ENCODE measurements around the gene CIITA.

CIITA gene

GRCh38 chr16:10851512-10851911 is 25.5 kb upstream of the CIITA start:
- no peak for DNase-seq (ENCODE audit: extremely low spot score)
- POLR2A ChIA-PET = no interaction called here
- TF ChIP-seq, protein P1, sequence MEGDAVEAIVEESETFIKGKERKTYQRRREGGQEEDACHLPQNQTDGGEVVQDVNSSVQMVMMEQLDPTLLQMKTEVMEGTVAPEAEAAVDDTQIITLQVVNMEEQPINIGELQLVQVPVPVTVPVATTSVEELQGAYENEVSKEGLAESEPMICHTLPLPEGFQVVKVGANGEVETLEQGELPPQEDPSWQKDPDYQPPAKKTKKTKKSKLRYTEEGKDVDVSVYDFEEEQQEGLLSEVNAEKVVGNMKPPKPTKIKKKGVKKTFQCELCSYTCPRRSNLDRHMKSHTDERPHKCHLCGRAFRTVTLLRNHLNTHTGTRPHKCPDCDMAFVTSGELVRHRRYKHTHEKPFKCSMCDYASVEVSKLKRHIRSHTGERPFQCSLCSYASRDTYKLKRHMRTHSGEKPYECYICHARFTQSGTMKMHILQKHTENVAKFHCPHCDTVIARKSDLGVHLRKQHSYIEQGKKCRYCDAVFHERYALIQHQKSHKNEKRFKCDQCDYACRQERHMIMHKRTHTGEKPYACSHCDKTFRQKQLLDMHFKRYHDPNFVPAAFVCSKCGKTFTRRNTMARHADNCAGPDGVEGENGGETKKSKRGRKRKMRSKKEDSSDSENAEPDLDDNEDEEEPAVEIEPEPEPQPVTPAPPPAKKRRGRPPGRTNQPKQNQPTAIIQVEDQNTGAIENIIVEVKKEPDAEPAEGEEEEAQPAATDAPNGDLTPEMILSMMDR (IDR thresholded peaks at IDR 0.05; ENCODE audit: control extremely low read depth, extremely low read depth, low read depth, missing control alignments) = no peak
- CTCF ChIA-PET = interaction anchor here (1.4 kb wide), 1 partner anchor 12 kb away, joined by 5 read pairs; no protein-coding TSS in a partner anchor

DNA sequence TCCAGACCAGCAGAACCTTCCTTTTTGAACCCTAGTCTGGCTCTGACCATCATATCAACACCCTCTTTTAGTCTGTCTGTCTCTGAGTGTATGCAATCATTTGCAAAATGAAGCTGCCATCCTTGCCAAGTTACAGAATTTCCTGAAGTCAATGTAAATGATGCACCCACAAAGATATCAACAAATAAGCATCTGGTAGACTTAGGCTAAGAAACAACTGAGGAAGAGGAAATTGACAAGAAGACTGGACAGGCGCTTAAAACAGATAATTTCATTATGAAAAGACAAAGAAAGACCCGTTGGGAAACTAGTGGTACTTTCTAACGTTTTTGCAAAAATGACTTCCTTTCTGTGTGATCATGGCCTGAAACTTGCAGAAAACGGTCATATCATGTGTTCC is 24.7 kb upstream of the CIITA start:
- CTCF ChIA-PET = interaction anchor here (0.8 to 1.4 kb wide), 3 partner anchors 9 to 25 kb away, joined by 3 to 5 read pairs (median 3); partner anchors contain the start of gene CIITA
- POLR2A ChIA-PET = no interaction called here
- no peak for DNase-seq (ENCODE audit: extremely low spot score)
- TF ChIP-seq, protein P1 (IDR thresholded peaks at IDR 0.05; ENCODE audit: control extremely low read depth, extremely low read depth, low read depth, missing control alignments) = no peak

DNA sequence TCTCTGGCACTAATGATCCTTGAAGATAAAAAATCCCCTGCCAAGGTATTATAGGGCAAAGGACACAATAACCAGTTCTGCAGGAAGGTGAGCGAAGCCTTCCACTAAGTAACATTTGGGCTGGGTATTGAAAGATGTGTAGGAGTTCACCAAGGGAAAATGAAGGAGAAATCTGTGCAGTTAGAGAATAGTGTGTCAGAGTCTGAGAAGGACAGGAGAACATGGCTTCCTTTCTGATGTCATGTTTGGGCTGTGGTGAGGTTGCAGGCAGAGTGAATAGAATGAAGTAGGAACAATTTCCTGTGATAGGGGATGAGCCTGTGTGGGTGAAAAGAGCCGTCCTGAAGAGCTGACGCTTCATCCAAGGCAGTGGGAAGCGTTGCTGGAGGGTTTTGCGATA is 24.1 kb upstream of the CIITA start:
- TF ChIP-seq, protein P1 (IDR thresholded peaks at IDR 0.05; ENCODE audit: control extremely low read depth, extremely low read depth, low read depth, missing control alignments) = no peak
- DNase-seq (ENCODE audit: extremely low spot score) = no peak
- ChIA-PET POLR2A (no interaction called here), CTCF (interaction anchor here (0.8 to 1.4 kb wide), 3 partner anchors 9 to 24 kb away, joined by 3 to 5 read pairs (median 3); partner anchors contain the start of gene CIITA)

GRCh38 chr16:10856042-10856441 is 21.0 kb upstream of the CIITA start:
- TF ChIP-seq, protein P1 (IDR thresholded peaks at IDR 0.05; ENCODE audit: control extremely low read depth, extremely low read depth, low read depth, missing control alignments) = no peak
- ChIA-PET POLR2A (no interaction called here), CTCF (interaction anchor here (1.0 to 1.7 kb wide), 6 partner anchors 9 to 37 kb away, joined by 3 to 5 read pairs (median 4); no protein-coding TSS in a partner anchor)
- DNase-seq (ENCODE audit: extremely low spot score) = no peak

DNA sequence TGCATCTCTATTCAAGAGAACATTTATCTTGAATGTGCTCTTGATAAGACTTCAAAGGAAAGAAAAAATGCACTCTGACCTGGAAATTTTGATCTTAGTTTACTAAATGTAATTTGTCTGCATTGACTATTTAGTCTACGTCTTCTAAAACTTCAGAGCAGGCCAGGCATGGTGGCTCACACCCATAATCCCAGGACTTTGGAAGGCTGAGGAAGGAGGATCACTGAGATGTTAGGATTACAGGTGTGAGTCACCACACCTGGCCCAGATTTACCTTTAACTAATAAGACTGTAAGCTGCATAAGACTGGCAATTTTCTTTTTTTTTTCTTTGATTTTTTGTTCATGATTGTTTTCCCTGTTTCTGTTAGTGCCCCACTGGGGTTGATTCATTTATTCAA is 18.8 kb upstream of the CIITA start:
- TF ChIP-seq, protein P1 (IDR thresholded peaks at IDR 0.05; ENCODE audit: control extremely low read depth, extremely low read depth, low read depth, missing control alignments) = no peak
- ChIA-PET POLR2A (no interaction called here), CTCF (no interaction called here)
- DNase-seq (ENCODE audit: extremely low spot score) = no peak

GRCh38 chr16:10859020-10859419 is 18.0 kb upstream of the CIITA start:
- ChIA-PET CTCF (no interaction called here), POLR2A (no interaction called here)
- no peak for DNase-seq (ENCODE audit: extremely low spot score)
- TF ChIP-seq, protein P1 (IDR thresholded peaks at IDR 0.05; ENCODE audit: control extremely low read depth, extremely low read depth, low read depth, missing control alignments) = no peak
